ENCODE results near the gene RNU7-1. TPM values are rescaled to one million over a fixed set of nuclear protein-coding genes. Genes with fewer than 3 reads are reported as not detected.
A peak's percentile ranks its signal among the peaks of the same experiment; 100 is the strongest.

Gene RNU7-1
- total RNA-seq, 1 donor from 2014 or later, result not detected

GRCh38 chr12:6963791-6964413, 20.3 kb downstream of the RNU7-1 start:
- TF ChIP-seq, protein P1, sequence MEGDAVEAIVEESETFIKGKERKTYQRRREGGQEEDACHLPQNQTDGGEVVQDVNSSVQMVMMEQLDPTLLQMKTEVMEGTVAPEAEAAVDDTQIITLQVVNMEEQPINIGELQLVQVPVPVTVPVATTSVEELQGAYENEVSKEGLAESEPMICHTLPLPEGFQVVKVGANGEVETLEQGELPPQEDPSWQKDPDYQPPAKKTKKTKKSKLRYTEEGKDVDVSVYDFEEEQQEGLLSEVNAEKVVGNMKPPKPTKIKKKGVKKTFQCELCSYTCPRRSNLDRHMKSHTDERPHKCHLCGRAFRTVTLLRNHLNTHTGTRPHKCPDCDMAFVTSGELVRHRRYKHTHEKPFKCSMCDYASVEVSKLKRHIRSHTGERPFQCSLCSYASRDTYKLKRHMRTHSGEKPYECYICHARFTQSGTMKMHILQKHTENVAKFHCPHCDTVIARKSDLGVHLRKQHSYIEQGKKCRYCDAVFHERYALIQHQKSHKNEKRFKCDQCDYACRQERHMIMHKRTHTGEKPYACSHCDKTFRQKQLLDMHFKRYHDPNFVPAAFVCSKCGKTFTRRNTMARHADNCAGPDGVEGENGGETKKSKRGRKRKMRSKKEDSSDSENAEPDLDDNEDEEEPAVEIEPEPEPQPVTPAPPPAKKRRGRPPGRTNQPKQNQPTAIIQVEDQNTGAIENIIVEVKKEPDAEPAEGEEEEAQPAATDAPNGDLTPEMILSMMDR (IDR thresholded peaks at IDR 0.05; ENCODE audit: insufficient read depth, low read length, severe bottlenecking), result no peak
- peaks cover 23% of the 10 kb centered on the region for H3K36me3 ChIP-seq (ENCODE audit: control insufficient read depth, insufficient read depth, low read length)
- H3K4me3 ChIP-seq (ENCODE audit: low read depth, low read length), result peak overlapping the region; percentile 88
- no peaks in the 10 kb centered on the region for H3K27me3 ChIP-seq (ENCODE audit: control insufficient read depth, insufficient read depth, low read length)
- no peak for FAIRE-seq
- no peak for DNase-seq (ENCODE audit: low read depth)

GRCh38 chr12:6964605-6965025, 21.0 kb downstream of the RNU7-1 start:
- no peak for FAIRE-seq
- TF ChIP-seq, protein P1 (IDR thresholded peaks at IDR 0.05; ENCODE audit: insufficient read depth, low read length, severe bottlenecking), result no peak
- DNase-seq (ENCODE audit: low read depth), result no peak
- Histone ChIP-seq H3K4me3 (ENCODE audit: low read depth, low read length) (peak overlapping the region; percentile 88), H3K27me3 (ENCODE audit: control insufficient read depth, insufficient read depth, low read length) (no peaks in the 10 kb centered on the region), H3K36me3 (ENCODE audit: control insufficient read depth, insufficient read depth, low read length) (peaks cover 23% of the 10 kb centered on the region)

DNA sequence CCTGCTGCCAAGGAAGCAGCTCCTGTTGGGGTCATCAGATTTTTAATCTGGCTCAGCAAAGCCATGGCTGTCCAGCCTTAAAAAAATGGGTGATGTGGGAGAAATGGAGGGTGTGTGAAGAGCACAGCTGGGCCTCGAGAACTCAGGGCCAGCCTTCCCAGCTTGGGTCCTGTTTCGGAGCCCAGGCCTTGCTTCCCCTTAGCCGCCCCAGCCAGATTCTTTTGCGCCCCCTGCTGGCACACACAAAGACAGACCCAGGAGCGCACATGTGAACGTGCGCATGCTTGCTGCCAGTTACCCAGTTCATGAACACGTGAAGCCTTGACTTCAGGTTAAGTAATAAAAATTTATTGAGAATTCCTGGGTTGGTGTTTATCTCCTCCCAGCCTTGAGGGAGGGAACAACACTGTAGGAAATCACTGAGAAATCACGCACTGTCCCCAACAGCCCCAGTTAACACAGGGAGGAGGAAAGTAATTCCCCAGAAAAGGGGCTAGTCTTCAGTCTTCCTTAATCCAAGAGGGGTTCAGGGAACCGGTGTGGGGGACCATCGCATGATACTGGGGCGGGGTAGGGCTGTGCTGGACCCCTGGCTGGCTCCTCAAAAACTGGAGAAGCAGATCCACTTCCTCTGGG, 21.5 kb downstream of the RNU7-1 start:
- H3K27me3 ChIP-seq (ENCODE audit: control insufficient read depth, insufficient read depth, low read length), result no peaks in the 10 kb centered on the region
- peaks cover 23% of the 10 kb centered on the region for H3K36me3 ChIP-seq (ENCODE audit: control insufficient read depth, insufficient read depth, low read length)
- DNase-seq (ENCODE audit: low read depth), result peak; percentile 77
- no peak for FAIRE-seq
- TF ChIP-seq, protein P1 (IDR thresholded peaks at IDR 0.05; ENCODE audit: insufficient read depth, low read length, severe bottlenecking), result peak; percentile 95
- peak overlapping the region; percentile 88 for H3K4me3 ChIP-seq (ENCODE audit: low read depth, low read length)

DNA sequence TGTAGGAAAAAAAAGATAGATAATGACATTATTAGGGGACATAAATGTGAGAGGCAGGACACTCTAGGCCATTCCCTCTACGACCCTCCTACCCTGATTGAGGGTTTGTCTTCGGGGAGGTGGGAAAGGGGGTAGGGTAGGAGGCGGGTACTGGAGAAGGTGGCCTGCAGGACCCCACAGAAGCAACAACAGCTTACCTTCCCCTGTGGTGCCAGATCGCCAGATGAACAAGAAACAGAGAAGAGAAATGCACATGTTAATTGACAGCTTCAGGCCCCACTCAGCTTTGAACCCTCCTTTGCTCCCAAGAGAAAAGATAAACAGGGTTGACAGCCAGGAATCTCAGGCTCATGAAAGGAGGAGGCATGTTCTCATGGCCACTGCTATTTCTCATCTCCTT, 22.1 kb downstream of the RNU7-1 start:
- Histone ChIP-seq H3K4me3 (ENCODE audit: low read depth, low read length) (no peak overlapping the region), H3K27me3 (ENCODE audit: control insufficient read depth, insufficient read depth, low read length) (no peaks in the 10 kb centered on the region), H3K36me3 (ENCODE audit: control insufficient read depth, insufficient read depth, low read length) (peaks cover 22% of the 10 kb centered on the region)
- TF ChIP-seq, protein P1 (IDR thresholded peaks at IDR 0.05; ENCODE audit: insufficient read depth, low read length, severe bottlenecking), result no peak
- no peak for DNase-seq (ENCODE audit: low read depth)
- FAIRE-seq, result no peak

DNA sequence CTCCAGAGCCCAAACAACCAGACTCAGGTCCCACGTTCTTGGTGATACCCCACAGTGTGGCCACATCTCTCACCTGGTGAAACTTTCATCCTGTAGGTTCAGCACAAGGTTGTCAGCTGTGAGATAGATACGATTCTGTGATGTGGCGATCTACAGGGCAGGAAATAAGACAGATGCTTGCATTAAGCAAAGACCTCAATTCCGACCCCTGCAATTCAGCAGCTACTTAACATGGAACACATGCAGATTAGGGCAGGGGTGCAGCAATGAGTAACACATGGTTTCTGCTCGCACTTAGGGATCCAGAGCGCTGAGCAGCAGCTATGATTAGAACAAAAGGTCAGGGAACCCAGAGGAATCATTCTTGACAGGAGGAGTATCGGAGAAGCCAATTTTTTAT, 22.7 kb downstream of the RNU7-1 start:
- FAIRE-seq, result no peak
- TF ChIP-seq, protein P1 (IDR thresholded peaks at IDR 0.05; ENCODE audit: insufficient read depth, low read length, severe bottlenecking), result no peak
- DNase-seq (ENCODE audit: low read depth), result no peak

More for the DNA sequence above, 22.7 kb downstream of the RNU7-1 start:
- Histone ChIP-seq H3K4me3 (ENCODE audit: low read depth, low read length) (no peak overlapping the region), H3K36me3 (ENCODE audit: control insufficient read depth, insufficient read depth, low read length) (peaks cover 21% of the 10 kb centered on the region), H3K27me3 (ENCODE audit: control insufficient read depth, insufficient read depth, low read length) (no peaks in the 10 kb centered on the region)

Data from bronchial epithelial cell (primary cell).